ENCODE data around the gene TTN.
A peak's percentile ranks its signal among the peaks of the same experiment; 100 is the strongest.
"Not testable (repeated sequence)": the region's sequence is repeated elsewhere in the genome, so short reads cannot be mapped to it uniquely, and the experiment has no call there.

Gene TTN

DNA sequence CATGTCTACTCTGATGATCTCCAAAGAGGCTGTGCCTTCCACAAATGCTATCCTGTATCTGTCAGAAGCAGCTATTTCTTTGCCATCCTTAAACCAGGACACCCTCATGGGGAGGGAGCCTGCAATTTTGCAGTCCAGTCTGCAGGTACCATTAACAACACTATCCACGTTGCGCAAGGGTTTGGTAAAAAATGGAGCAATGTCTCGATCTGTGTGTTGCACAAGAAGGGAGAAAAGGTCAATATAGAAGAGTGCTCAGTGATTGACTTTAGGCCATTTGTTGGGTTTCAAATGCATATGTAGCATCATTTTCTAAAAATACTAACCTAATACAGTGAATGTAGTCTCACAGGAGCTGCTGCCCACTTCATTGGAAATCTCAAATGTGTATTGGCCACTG lies 74.3 kb downstream of the TTN start:
- DNase-seq: no peak

DNA sequence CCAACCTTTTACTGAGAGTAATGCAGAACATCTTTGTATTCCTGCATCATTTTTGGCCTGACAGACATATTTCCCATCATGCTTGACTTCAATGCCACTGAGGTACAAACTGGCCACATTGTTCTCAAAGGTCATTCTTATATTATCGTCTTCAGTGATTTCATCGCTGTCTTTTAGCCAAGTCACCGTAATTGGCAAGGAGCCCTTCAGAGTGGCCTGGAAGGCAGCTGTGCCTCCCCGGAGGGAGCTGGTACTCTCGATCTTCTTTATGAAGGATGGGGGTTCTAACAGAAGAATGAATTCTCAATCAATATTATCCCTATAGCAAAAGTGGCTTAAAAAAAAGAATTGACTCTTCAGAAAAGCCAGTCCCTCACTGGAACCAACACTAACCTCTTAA lies 75.9 kb downstream of the TTN start:
- no peak for DNase-seq

DNA sequence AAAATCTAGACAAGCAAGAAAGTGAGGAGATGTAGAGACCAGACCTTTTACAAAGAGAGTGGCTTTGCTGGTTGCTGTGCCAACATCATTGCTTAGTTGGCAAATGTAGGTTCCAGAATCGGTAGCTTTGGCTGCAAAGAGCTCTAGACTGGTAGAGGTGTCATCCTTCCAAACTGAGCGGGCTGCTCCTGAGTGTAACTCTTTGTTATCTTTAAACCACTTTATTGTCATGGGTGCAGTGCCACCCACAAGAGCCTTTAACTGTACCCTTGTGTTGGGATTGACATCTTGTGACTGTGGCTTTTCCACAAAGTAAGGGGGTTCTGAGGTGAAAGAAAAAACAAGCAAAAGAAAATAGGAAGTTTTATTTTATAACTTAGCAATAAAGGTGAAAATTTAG lies 77.2 kb downstream of the TTN start:
- DNase-seq: no peak

DNA sequence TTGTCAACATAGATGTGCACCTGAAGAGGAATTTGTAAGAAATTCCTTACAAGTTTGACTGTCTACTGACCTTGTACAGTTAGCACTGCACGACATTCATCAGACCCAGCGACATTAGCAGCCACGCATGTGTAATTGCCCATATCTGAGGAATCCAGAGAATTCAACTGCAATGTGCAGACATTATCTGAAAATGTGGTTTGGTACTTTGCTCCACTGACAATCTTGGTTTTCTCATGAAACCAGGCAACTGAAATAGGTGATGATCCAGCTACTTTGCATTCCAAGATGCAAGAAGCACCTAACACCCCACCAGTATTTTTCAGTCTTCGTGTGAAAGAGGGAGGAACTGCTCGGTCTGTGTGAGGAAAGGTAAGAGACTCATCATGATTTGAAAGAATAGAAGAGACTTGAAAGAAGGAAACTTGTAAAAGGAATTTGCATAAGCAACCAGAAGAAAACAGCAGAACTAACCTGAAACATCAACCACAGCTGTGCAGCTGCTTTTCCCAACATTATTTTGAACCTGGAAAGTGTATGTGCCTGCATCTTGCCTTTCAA lies 83.4 kb downstream of the TTN start:
- no peak for DNase-seq

DNA sequence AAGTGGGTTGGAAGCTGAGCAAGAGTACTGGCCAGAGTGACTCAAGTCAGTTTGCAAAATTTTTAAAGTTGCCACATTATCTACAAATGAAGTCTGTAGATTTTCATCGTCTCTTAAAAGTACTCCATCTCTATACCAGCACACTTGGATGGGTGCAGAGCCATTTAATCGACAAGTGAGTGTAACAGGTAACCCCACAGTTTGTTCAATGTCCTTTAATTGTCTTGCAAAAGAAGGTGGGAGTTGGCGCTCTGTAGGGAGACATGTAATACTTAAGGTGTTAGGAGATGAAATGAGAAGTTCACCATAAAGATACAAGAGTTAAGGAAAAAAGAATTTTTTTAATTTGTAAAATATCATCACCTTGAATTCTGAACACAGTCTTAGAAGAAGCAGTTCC lies 84.9 kb downstream of the TTN start:
- DNase-seq: no peak

DNA sequence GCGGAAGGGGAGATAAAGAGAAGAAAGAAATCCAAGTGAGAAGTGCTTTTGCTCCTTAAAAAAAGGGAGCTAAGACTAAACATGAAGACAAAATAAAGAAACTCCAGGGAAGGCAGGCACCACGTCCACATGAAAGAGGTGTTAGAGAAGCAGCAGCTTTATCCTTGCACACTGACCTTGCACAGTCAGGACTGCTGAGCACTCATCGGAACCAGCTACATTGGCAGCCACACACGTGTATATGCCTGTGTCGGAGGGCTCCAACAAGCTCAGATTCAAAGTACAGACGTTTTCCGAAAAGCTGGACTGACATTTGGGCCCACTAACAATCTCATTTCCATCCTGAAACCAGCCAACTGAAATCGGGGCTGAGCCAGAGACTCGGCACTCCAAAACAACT lies 88.2 kb downstream of the TTN start:
- no peak for DNase-seq

DNA sequence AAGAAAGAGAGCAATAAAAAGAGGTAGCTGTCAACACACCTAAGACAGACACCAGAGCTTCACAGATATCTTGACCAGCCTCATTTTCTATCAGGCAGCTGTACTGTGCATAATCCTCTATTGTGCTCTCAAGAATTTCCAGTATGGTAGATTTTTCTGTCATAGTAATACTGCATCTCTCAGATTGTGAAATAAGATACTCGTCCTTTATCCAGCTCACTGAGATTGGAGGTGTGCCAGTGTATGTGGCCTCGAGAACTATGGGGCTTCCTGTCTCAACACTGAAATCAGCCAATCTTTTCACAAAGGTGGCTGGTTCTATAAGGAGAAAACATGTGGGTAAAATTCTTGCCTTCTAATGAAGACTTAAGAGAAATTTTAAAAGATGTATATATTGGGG lies 88.9 kb downstream of the TTN start:
- DNase-seq: no peak

DNA sequence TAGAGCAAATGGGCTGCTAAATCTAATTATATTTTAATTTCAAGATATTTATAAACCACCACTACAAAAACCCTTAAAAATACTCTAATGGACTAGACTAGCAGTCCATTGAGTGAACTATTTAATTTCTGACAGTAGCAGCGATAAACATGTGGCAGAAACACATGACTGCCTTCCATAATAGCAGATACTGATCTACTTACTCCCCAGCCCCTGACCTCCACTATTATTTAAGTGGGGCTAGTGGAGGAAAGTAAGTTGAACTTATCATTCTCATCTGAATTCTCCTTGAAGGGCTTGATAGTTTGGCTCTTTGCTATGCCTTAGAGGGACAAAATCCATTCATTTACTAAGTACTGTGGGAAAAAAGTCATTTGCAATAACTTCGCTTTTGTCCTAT lies 90.8 kb downstream of the TTN start:
- no peak for DNase-seq

DNA sequence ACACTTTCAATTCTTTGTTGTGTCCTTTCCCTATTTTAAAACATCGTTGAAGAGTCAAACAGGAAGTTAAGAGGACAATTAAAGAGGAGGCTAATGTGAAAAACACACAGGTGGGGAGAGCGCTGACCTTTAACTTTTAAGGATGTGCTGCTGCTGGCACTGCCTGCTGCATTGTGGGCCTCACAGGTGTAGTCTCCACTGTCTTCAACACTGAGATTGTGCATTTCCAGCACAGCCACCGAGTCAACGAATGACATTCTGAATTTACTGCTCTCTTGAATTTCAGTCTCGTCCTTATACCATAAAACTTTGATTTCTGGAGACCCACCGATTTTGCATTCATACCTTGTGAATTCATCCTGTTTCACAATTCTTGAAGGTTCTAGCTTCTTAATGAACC lies 91.9 kb downstream of the TTN start:
- no peak for DNase-seq

DNA sequence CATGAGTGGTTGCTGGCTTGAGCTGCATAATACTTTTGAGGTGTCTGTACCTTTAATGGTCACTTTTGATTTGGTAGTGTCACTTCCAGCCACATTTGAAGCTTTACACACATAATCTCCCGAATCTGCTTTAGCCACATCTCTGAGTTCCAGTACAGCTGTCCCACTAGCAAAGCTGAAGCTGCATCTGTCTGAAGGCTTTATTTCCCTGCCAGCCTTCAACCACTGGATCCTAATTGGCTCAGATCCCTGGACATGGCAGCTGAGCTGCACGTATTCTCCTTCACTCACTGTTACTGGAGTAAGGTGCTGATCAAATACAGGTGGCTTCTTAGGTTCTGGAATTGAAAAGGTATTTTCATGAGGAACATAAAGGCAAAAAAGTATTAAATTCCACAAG lies 99.7 kb downstream of the TTN start:
- DNase-seq: no peak

DNA sequence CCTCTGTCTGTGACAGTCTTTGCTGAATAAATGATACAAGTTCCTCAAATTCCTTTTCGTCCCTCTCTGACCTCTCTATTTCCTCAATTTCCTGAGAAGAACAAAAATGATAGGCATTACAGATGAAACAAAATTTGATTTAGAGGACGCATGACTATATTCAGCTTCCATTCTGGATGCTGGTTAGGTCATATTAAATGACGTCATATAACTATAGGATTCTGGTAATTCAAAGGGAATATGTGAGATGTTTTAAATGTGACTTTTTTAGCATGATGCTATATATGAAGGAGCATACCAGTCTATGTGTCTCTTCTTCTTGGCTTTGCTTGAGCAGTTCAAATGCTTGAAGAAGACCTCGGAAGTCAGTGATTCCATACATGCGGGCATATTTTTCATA lies 102.3 kb downstream of the TTN start:
- DNase-seq: no peak

DNA sequence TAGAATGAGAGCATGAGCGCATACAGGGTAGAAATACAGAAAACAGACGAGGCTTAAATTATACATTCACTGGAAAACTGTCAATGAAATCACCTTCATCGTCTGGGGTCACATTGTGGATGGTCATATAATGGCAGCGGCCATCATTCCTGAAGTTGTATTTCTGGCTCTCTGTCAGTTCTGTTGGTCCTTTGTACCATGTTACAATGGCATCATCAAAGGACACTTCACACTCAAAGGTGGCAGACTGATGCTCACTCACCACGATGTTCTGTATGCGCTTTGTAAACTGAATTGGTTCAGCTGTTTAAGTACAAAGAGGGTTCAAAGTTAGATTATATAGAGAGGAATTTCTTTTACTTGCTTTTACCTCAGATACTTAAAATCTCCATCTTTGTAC lies 104.9 kb downstream of the TTN start:
- no peak for DNase-seq

DNA sequence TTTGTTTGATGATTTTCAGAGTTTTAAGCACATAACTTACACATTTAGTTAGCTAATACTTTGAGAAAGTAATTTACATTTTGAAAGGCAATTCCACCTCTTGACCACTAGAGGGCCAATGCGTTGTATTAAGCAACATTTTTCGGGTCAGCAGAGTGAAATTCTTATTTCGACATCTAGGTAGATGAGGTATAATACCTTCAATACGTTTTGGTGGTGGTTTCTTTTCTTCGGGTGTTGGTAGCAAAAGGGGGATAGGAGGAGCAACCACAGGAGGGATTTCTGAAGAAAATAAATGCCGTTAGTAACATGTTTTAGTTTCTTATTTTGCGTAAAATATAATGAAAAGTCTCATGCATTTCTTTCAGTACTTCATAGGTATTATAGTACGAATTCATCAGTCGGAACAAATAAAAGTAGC lies 106.3 kb downstream of the TTN start:
- peak in 3 of 4 experiments; percentile 38 to 69 (median 53) for DNase-seq

DNA sequence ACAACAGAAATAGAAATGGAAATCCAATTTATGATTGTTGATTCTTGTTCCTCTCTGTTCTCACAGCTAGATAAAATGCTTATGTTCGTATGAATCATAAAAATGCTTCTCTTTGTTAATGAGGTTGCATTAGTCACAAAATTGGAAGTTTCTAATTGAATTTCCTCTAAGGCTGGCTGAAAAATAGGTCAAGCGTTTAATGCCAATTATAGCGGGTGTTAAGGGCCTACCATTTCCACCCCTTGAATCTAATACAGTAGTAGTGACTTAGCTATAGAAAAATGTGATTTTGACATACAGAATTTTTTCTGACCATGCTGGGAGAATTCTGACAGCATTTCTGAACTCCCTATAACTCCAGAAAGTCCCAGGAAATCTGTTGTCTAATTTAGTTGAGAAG lies 107.1 kb downstream of the TTN start:
- no peak for DNase-seq

DNA sequence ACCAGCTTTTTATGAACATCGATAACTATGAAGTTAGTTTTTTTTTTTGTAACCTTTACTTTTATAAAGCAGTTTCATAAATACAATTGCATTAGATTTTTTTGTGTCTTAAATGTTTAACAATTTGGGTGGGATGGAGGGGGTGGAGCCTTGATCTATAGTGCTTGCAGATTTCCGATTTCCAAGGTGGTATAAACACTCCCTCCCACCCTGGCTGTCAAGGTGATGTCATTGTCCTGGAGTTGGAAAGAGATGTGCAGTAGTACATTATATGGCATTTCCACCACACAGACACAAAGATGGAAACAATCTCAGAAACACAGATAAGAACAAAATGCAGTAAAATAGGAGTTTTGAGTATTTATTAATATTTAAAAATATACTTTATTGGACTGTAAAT lies 114.4 kb downstream of the TTN start:
- DNase-seq: no peak

DNA sequence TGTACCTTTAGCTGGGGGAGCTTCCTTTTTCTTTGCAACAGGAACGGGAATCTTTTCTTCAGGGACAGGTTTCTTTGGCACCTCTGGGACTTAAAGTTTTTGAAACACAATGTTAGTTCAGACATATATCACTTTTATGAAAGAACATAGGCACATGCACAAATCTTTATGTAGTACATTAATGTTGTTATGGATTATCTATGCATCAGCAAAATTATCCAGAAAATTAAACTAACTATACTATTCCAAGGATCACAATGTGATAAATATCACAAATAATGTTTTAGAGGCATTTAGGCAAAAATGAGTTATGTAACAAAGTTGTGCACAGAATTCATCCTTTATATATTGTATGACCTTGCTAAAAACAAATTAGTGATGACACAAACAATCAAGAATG lies 117.4 kb downstream of the TTN start:
- DNase-seq: no peak

DNA sequence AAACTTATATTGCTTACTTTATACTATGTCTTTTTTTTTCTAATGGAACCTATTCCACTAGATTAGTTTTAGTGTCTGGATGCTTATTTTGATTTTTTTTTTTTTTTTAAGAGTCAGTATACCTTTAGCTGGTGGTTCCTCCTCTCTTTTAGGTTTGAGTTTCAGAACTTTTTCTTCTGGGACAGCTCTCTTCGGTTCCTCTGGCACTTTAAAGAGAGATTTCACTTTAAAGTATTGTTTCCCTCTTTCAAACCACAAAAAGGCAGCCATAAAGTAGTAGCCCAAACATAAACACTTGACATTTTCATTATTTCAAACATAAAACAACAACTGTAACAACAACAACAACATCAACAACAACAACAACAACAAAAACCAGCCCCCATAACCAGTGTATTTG lies 123.3 kb downstream of the TTN start:
- no peak for DNase-seq

DNA sequence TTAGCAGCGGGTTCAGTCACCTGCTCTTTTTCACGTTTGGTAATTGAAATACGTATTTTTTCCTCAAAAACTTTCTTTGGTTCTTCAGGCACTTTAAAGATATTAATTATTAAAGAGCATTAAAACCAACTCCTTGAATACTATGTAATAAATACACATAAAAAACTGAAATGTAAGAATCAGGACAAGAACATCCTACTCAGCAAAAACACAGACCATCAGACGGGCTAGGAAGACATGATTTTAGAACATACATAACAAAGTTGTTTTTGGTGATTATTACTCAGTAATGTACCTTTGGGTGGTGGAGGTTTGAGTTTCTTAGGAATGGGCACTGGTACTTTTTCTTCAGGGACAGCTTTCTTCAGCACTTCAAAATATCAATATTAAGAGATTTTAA lies 126.1 kb downstream of the TTN start:
- DNase-seq: no peak

DNA sequence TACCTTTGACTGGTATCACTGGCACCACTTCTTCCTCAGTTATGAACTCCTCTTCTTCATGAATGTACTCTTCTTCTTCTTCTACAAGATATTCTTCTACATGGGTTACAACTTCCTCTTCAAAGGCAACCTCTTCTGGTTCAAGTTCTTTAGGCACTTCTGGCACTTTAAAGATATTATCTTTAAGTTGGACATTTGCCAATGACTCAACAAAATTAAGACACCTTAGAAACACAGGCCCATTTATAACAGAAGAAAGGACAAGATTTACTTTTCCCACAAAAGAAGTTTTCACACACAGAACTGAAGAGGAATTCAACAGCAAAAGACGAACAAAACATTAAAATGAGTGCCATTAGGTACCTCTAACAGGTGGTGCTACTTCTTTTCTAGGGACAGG lies 127.3 kb downstream of the TTN start:
- no peak for DNase-seq

DNA sequence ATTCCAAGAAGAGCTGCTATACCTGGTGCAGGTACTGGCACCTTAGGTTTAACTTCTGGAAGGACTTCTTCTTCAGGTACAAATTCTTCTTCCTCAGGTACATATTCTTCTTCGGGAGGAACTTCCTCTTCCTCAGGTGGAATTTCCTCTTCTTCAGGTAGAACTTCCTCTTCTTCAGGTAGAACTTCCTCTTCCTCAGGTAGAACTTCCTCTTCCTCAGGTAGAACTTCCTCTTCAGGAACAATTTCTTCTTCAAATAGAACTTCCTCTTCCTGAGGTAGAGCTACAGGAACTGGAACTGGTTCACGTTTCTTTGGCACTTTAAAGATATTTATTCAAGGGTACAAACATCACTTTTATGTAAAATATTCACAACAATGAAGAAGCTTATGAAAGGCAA lies 129.6 kb downstream of the TTN start:
- no peak for DNase-seq

DNA sequence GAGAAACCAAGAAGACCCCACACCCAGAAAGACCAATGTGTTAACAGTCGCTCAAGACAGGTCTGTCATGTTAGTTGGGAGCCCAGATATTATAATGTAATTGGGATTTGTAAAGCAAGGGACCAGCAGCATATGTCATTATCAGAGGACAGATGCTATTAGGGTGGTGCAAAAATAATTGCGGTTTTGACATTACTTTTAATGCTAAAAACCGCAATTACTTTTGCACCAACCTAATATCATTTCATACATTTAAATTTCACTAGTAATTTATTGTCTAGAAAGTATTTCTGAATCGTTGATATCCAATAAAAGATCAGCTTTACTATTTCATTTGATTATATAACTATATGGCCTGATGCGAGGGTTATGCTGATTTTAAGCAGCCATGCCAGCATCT lies 131.2 kb downstream of the TTN start:
- DNase-seq: no peak

DNA sequence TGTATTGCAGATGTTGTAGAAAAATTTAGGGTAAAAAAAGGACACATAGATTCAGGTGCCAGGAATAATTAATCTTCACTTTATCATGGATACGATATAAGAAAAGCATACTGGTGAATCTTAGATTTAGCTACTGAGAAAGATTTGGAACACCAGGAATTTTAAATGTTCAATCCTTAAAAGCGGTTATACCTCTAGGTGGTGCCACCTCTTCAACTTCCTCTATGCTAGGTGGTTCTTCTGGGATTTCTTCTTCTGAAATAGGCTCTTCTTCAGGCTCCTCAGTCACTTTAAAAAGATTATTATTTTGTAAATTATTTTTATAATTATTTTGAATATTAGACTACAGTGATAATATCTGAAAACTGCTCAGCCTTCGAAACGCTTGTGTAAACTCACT lies 133.1 kb downstream of the TTN start:
- no peak for DNase-seq

DNA sequence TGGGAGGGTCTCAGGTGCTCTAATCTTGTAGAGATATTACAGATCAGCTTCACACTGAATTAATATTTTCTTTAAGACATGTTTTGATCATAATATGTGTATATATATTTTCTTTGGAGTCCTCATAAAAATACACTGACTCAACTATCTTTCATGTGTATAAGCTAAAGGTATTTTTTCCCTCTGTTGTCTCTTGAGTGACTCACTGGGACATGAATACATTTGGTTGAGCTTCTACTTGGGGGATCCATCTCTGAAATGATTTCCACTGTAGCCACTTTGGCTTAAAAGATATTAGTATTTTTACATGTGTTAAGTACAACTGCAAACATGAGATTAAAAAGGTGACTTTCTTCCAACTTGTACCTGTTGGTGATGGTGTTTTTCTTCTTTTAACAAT lies 140.8 kb downstream of the TTN start:
- no peak for DNase-seq

DNA sequence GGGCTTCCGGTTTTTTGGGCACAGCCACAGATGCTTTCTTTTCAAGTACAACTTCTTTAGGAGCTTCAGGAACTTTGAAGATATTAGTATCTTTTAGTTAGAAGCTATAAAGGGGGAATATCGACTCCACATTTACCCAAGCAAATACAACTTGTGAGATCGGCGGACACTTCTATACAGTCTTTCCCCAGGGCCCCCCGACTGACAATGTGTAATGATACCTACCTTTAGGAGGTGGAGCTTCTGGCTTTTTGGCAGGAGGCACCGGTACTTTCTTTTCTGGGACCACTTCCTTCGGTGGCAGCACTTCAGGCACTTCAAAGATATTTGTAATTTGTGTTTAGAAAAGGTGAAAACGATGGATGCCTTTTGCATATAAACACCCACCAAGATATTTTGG lies 148.7 kb downstream of the TTN start:
- not testable (repeated sequence) for DNase-seq

DNA sequence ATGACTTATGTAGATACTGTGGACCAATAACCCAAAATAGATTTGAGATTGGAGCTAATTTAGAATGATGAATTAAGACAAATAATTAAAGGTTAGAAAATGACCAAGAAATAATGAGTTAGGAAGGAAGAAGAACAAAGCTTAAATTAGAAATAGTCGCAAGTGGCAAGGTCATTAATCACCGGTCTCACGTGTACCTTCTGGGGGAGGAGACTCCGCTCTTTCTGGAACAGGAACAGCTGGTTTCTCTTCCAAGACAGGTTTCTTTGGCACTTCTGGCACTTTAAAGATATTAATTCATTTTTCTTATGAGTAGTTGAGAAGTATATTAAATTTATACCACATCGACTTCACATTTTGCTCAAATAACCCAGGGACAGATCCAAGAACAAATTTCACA lies 156.7 kb downstream of the TTN start:
- DNase-seq: no peak

DNA sequence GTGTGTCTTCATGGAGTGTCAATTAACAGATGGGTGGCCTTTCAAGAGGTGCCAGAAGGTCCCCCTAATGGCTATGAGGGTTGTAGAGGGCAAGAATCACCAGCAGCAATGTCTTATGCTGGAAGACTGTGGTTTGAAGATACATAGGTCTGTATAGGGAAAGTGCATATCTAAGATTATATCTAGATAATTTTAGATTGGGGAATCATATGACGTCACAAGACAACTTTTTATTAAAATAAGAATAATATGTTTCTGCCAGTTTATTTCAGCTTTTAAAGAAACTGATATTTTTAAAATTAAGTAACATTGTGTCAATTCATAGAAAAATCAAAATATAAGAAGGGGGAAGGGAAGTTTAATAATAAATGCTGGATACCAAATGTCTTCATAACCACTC lies 162.3 kb downstream of the TTN start:
- no peak for DNase-seq

Measured in suppressor macrophage (primary cell).